Astrocyte (in vitro differentiated cells and primary cell): Measurements from ENCODE around the gene CBX8. TPM values are rescaled to one million over a fixed set of nuclear protein-coding genes. Genes with fewer than 3 reads are reported as not detected.

Experiments
- DNase-seq: peaks from one replicate; pipeline ENCODE4 v3.0.0-alpha.2; 2010; ENCODE audit warnings: low read depth
- FAIRE-seq: peaks from 2 replicates; lab custom pipeline; 2011; peaks lifted over from hg19 to GRCh38; lab: Jason Lieb, UNC
- H2AFZ ChIP-seq: 2 replicates; pipeline ENCODE4 v1.6.0; 2012; ENCODE audit warnings: low read depth, low read length, inconsistent platforms
- H3K27ac ChIP-seq: 2 replicates; pipeline ENCODE4 v1.5.1; 2011; ENCODE audit warnings: low read depth, low read length, inconsistent platforms
- H3K27me3 ChIP-seq: 2 replicates; pipeline ENCODE4 v1.6.0; 2011; ENCODE audit warnings: low read length, inconsistent platforms; ENCODE audit not compliant: insufficient read depth
- H3K36me3 ChIP-seq: 2 replicates; pipeline ENCODE4 v1.5.1; 2011; ENCODE audit warnings: low read length, inconsistent platforms; ENCODE audit not compliant: insufficient read depth
- H3K4me1 ChIP-seq: 2 replicates; pipeline ENCODE4 v1.5.1; 2011; ENCODE audit warnings: low read length, inconsistent platforms; ENCODE audit not compliant: insufficient read depth
- H3K4me2 ChIP-seq: 2 replicates; pipeline ENCODE4 v1.6.0; 2012; ENCODE audit warnings: low read length, inconsistent platforms
- H3K4me3 ChIP-seq: 2 replicates; pipeline ENCODE4 v1.5.1; 2011; ENCODE audit warnings: low read depth, mild to moderate bottlenecking, low read length, inconsistent platforms; ENCODE audit not compliant: insufficient read depth
- H3K79me2 ChIP-seq: 2 replicates; pipeline ENCODE4 v1.6.0; 2012; ENCODE audit warnings: mild to moderate bottlenecking, low read length, inconsistent platforms; ENCODE audit not compliant: insufficient read depth
- H3K9ac ChIP-seq: 2 replicates; pipeline ENCODE4 v1.6.0; 2012; ENCODE audit warnings: mild to moderate bottlenecking, low read length, inconsistent platforms
- H3K9me3 ChIP-seq: 2 replicates; pipeline ENCODE4 v1.5.1; 2012; ENCODE audit warnings: low read depth, mild to moderate bottlenecking, low read length, inconsistent platforms; ENCODE audit not compliant: insufficient read depth
- H4K20me1 ChIP-seq: 2 replicates; pipeline ENCODE4 v1.6.0; 2012; ENCODE audit warnings: low read length, inconsistent platforms; ENCODE audit not compliant: insufficient read depth
- H3K27ac Mint-ChIP-seq: one replicate; pipeline ENCODE4 v1.8.0; 2021; ENCODE audit warnings: mild to moderate bottlenecking, mixed read lengths; ENCODE audit not compliant: unreplicated experiment
- H3K27me3 Mint-ChIP-seq: one replicate; pipeline ENCODE4 v1.8.0; 2021; ENCODE audit warnings: low read depth, mixed read lengths; ENCODE audit not compliant: unreplicated experiment
- H3K36me3 Mint-ChIP-seq: one replicate; pipeline ENCODE4 v1.8.0; 2021; ENCODE audit warnings: low read depth, mixed read lengths; ENCODE audit not compliant: unreplicated experiment
- H3K4me1 Mint-ChIP-seq: one replicate; pipeline ENCODE4 v1.8.0; 2021; ENCODE audit warnings: low read depth, mixed read lengths; ENCODE audit not compliant: unreplicated experiment
- H3K4me3 Mint-ChIP-seq: one replicate; pipeline ENCODE4 v1.8.0; 2021; ENCODE audit warnings: mild to moderate bottlenecking, moderate library complexity, mixed read lengths; ENCODE audit not compliant: unreplicated experiment
- H3K9me3 Mint-ChIP-seq: one replicate; pipeline ENCODE4 v1.8.0; 2021; ENCODE audit warnings: mild to moderate bottlenecking, mixed read lengths; ENCODE audit not compliant: unreplicated experiment
- CTCF ChIP-seq: IDR thresholded peaks from 2 replicates; pipeline ENCODE4 v1.5.1; 2011; ENCODE audit warnings: low read depth, mild to moderate bottlenecking, inconsistent platforms, low read length, moderate library complexity; ENCODE audit not compliant: insufficient read depth
- EZH2 ChIP-seq: IDR thresholded peaks from 2 replicates; pipeline ENCODE4 v1.6.1; 2012; ENCODE audit warnings: mild to moderate bottlenecking, low read length, inconsistent platforms; ENCODE audit not compliant: insufficient read depth
- total RNA-seq: library from RNA; stranded (reverse); gene quantifications from 2 replicates; pipeline ENCODE4 v1.2.1, GENCODE V29; 2021

CBX8 gene
- total RNA-seq, 1 donor from 2014 or later: 3.4 TPM

GRCh38 chr17:79785900-79786810, 10.7 kb downstream of the CBX8 start:
- no peaks in the 10 kb centered on the region for H3K9me3 Mint-ChIP-seq
- H3K27ac Mint-ChIP-seq: no peak overlapping the region
- H3K9me3 ChIP-seq: no peaks in the 10 kb centered on the region
- DNase-seq (no peak), FAIRE-seq (no peak)
- H3K79me2 ChIP-seq: no peaks in the 10 kb centered on the region
- H3K27me3 Mint-ChIP-seq: peaks cover 51% of the 10 kb centered on the region
- H3K4me2 ChIP-seq: no peak overlapping the region
- peaks cover 34% of the 10 kb centered on the region for H3K27me3 ChIP-seq
- H3K4me3 ChIP-seq: no peak overlapping the region
- H3K36me3 ChIP-seq: peaks cover 3% of the 10 kb centered on the region
- H4K20me1 ChIP-seq: no peaks in the 10 kb centered on the region
- TF ChIP-seq EZH2: no peak
- no peak for TF ChIP-seq CTCF
- no peak overlapping the region for H3K9ac ChIP-seq
- peaks cover 11% of the 10 kb centered on the region for H3K36me3 Mint-ChIP-seq
- peaks cover 2% of the 10 kb centered on the region for H3K4me1 Mint-ChIP-seq
- no peak overlapping the region for H2AFZ ChIP-seq
- no peak overlapping the region for H3K4me3 Mint-ChIP-seq
- no peaks in the 10 kb centered on the region for H3K4me1 ChIP-seq
- H3K27ac ChIP-seq: no peak overlapping the region

- no peak overlapping the region for H3K27ac ChIP-seq
- no peak overlapping the region for H3K4me2 ChIP-seq
- H4K20me1 ChIP-seq: no peaks in the 10 kb centered on the region
- H3K27me3 ChIP-seq: peaks cover 25% of the 10 kb centered on the region
- no peaks in the 10 kb centered on the region for H3K4me1 ChIP-seq
- H3K9ac ChIP-seq: no peak overlapping the region
- TF ChIP-seq CTCF (no peak), EZH2 (no peak)
- no peaks in the 10 kb centered on the region for H3K9me3 ChIP-seq
- Mint-ChIP-seq H3K36me3 (peaks cover 16% of the 10 kb centered on the region), H3K9me3 (no peaks in the 10 kb centered on the region), H3K27ac (no peak overlapping the region), H3K27me3 (peaks cover 54% of the 10 kb centered on the region), H3K4me3 (no peak overlapping the region), H3K4me1 (peaks cover 2% of the 10 kb centered on the region)
- H3K36me3 ChIP-seq: peaks cover 3% of the 10 kb centered on the region
- no peak overlapping the region for H2AFZ ChIP-seq
- DNase-seq (no peak), FAIRE-seq (no peak)
- H3K4me3 ChIP-seq: no peak overlapping the region
- H3K79me2 ChIP-seq: no peaks in the 10 kb centered on the region
These were observed 11.6 kb downstream of the CBX8 start for GRCh38 chr17:79785017-79785899.
